ENCODE results near the gene COL11A1. TPM values are rescaled to one million over a fixed set of nuclear protein-coding genes. Genes with fewer than 3 reads are reported as not detected.
"Not testable (repeated sequence)": the region's sequence is repeated elsewhere in the genome, so short reads cannot be mapped to it uniquely, and the experiment has no call there.

COL11A1 gene
- total and polyA plus RNA-seq, 2 experiments from 2014 or later: 37.4 to 56.7 TPM

DNA sequence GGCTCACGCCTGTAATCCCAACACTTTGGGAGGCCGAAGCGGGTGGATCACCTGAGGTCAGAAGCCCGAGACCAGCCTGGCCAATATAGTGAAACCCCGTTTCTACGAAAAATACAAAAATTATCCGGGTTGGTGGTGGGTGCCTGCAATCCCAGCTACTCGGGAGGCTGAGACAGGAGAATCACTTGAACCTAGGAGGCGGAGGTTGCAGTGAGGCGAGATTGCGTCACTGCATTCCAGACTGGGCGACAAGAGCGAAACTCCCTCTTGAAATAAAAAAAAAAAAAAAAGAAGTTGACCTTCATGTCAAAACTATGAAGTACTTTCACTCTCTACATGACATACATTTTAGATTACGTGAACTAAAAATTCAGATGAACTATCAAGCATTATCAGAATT lies 153.7 kb downstream of the COL11A1 start:
- Histone ChIP-seq H3K4me3 (no peak overlapping the region), H3K27ac (no peak overlapping the region)
- TF ChIP-seq, protein P1, sequence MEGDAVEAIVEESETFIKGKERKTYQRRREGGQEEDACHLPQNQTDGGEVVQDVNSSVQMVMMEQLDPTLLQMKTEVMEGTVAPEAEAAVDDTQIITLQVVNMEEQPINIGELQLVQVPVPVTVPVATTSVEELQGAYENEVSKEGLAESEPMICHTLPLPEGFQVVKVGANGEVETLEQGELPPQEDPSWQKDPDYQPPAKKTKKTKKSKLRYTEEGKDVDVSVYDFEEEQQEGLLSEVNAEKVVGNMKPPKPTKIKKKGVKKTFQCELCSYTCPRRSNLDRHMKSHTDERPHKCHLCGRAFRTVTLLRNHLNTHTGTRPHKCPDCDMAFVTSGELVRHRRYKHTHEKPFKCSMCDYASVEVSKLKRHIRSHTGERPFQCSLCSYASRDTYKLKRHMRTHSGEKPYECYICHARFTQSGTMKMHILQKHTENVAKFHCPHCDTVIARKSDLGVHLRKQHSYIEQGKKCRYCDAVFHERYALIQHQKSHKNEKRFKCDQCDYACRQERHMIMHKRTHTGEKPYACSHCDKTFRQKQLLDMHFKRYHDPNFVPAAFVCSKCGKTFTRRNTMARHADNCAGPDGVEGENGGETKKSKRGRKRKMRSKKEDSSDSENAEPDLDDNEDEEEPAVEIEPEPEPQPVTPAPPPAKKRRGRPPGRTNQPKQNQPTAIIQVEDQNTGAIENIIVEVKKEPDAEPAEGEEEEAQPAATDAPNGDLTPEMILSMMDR (IDR thresholded peaks at IDR 0.05; ENCODE audit: low read depth, low read length): no peak

DNA sequence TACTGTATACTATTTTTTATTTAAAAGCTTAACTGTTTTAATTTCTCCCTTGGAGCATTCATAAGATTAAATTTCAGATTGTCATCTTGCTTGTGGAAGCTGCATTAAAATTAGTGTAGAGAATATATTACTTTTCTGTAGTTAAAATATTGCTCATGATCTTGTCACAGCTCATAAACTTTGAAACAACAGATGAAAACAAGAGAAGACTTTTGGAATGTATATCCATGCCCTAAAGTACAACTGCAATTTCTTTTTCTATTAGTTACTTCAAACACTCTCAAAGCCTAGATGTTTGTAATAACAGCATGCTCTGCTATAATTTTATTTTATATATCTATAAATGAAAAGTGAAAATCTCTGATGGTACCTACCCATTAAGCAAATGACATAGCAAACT lies 155.9 kb downstream of the COL11A1 start:
- Histone ChIP-seq H3K27me3 (no peaks in the 10 kb centered on the region), H3K9me3 (ENCODE audit: low read depth) (no peaks in the 10 kb centered on the region), H3K36me3 (peaks cover 10% of the 10 kb centered on the region), H3K4me3 (no peak overlapping the region), H3K4me1 (ENCODE audit: low read depth) (no peaks in the 10 kb centered on the region), H3K27ac (no peak overlapping the region)
- no peak for DNase-seq (ENCODE audit: low read depth in 1 of 2, low spot score in 1 of 2)
- TF ChIP-seq, protein P1 (IDR thresholded peaks at IDR 0.05; ENCODE audit: low read depth, low read length): no peak

More for the DNA sequence above, 153.7 kb downstream of the COL11A1 start:
- Histone ChIP-seq H3K27me3 (no peaks in the 10 kb centered on the region), H3K36me3 (peaks cover 17% of the 10 kb centered on the region), H3K4me1 (ENCODE audit: low read depth) (no peaks in the 10 kb centered on the region), H3K9me3 (ENCODE audit: low read depth) (no peaks in the 10 kb centered on the region)
- no peak for DNase-seq (ENCODE audit: low read depth in 1 of 2, low spot score in 1 of 2)

DNA sequence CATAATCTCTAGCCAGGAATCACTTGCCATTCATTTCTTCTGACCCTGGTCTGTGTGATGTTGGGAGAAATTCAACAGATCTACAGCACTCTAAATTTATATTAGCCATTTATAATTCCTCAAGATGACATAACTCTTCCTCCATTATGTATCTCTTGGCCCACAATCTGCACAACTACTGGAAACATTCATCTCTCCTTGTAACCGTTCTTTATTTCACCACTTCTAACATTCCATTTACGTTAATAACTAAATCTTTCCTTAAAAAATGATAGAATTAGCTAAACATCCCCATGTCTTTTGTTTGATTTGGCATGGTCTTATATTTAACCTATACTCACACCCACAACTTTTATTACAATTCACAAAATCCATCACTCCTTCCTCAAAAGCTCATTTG lies 166.0 kb downstream of the COL11A1 start:
- H3K4me3 ChIP-seq: no peak overlapping the region
- H3K4me1 ChIP-seq (ENCODE audit: low read depth): no peaks in the 10 kb centered on the region
- no peaks in the 10 kb centered on the region for H3K9me3 ChIP-seq (ENCODE audit: low read depth)
- no peaks in the 10 kb centered on the region for H3K27me3 ChIP-seq
- TF ChIP-seq, protein P1 (IDR thresholded peaks at IDR 0.05; ENCODE audit: low read depth, low read length): no peak
- H3K27ac ChIP-seq: no peak overlapping the region
- peak in 1 of 2 donors; percentile 11 for DNase-seq (ENCODE audit: low read depth in 1 of 2, low spot score in 1 of 2)
- H3K36me3 ChIP-seq: peaks cover 14% of the 10 kb centered on the region

DNA sequence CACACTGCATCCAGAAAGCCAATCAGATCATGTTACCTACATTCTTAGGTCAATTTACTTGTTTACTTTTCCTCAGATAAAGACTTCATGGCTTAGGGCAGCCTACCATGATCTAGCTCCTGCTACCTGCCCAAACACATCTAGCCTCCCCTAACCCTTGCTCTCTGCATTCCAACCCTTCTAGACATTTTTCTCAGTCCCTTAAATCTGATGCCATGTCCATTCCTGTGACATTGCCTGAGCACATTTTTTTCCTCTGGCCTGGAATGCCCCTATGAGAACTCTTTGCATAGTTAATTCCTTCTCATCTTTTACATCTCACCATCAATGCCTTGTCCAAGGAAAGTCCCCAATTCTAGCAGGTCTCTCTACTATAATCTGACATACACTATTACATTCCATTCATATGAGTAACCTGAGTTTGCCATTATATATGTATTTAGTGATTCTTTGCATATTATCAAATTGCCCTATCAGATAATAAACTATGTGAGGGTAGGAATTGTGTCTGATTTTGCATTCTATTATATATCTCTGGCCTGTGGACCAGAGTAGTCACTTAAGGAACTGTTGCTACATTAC lies 166.9 kb downstream of the COL11A1 start:
- Histone ChIP-seq H3K4me3 (no peak overlapping the region), H3K36me3 (peaks cover 5% of the 10 kb centered on the region), H3K27ac (no peak overlapping the region), H3K9me3 (ENCODE audit: low read depth) (no peaks in the 10 kb centered on the region), H3K4me1 (ENCODE audit: low read depth) (no peaks in the 10 kb centered on the region), H3K27me3 (no peaks in the 10 kb centered on the region)
- no peak for DNase-seq (ENCODE audit: low read depth in 1 of 2, low spot score in 1 of 2)
- TF ChIP-seq, protein P1 (IDR thresholded peaks at IDR 0.05; ENCODE audit: low read depth, low read length): no peak

DNA sequence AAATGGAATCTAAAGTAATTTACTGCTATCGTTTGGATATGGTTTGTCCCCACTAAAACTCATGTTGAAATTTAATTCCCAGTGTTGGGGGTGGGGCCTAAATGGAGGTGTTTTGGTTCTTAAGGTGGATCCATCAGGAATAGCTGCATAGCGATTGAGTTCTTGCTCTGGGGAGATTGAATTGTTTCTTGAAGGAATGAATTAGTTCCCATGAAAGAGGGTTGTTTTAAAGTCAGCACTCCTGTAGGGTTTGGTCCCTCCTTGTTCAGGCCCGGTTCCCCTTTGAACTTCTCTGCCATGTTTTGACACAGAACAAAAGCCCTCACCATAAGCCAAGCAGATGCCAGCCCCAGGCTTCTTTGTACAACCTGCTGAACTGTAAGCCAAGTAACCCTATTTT lies 170.9 kb downstream of the COL11A1 start:
- TF ChIP-seq, protein P1 (IDR thresholded peaks at IDR 0.05; ENCODE audit: low read depth, low read length): no peak
- Histone ChIP-seq H3K9me3 (ENCODE audit: low read depth) (no peaks in the 10 kb centered on the region), H3K36me3 (peaks cover 13% of the 10 kb centered on the region), H3K27ac (no peak overlapping the region), H3K4me3 (no peak overlapping the region), H3K27me3 (no peaks in the 10 kb centered on the region), H3K4me1 (ENCODE audit: low read depth) (no peaks in the 10 kb centered on the region)
- no peak for DNase-seq (ENCODE audit: low read depth in 1 of 2, low spot score in 1 of 2)

DNA sequence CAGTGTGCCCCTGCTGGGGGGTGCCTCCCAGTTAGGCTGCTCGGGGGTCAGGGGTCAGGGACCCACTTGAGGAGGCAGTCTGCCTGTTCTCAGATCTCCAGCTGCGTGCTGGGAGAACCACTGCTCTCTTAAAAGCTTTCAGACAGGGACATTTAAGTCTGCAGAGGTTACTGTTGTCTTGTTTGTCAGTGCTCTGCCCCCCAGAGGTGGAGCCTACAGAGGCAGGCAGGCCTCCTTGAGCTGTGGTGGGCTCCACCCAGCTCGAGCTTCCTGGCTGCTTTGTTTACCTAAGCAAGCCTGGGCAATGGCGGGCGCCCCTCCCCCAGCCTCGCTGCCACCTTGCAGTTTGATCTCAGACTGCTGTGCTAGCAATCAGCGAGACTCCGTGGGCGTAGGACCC lies 175.0 kb downstream of the COL11A1 start:
- peaks cover 13% of the 10 kb centered on the region for H3K36me3 ChIP-seq
- not testable (repeated sequence) for H3K27me3 ChIP-seq; H3K27ac ChIP-seq; H3K9me3 ChIP-seq (ENCODE audit: low read depth); H3K4me1 ChIP-seq (ENCODE audit: low read depth); DNase-seq (ENCODE audit: low read depth in 1 of 2, low spot score in 1 of 2); H3K4me3 ChIP-seq
